Activated T-helper 1 cell treated with anti-CD3 and anti-CD28 coated beads, Interleukin-2, amount 50 U/mL, for 16 hours (primary cell): Measurements from ENCODE around the gene VSIG10L2.

Source experiments
- DNase-seq, 2 donors: peaks; one replicate each; pipeline ENCODE4 v3.0.0-alpha.2; 2020; ENCODE audit warnings: low read depth in 1 of 2, low spot score in 1 of 2

Gene VSIG10L2

DNA sequence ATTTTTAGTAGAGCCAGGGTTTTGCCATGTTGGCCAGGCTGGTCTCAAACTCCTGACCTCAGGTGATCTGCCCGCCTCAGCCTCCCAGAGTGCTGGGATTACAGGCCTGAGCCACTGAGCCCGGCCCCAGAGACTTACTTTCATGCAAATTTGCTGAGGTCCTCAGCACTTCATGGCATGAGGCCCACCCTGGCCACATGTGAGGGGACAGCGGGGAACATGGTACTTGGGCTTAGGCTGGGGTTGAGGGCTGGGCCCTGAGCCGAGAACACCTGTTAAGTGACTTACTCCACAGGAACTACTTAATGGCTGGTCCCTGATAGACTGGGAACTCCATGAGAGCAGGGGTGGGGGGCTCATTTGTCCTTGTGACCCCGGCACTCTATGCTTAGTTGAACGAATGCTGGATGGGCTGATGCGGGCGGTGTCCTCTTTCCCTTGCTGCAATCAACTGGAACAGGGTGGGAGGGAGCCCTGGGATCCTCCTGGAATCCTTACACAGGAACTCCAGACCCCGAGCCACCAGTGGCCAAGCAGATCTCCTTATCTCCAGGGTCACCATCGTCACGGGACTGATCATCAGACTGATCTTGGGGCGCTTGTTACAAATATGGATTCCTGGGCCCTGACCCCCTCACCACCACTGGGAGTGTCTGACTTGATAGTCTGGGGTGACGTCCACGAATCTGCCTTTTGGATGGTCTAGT, 1.0 kb downstream of the VSIG10L2 start:
- no peak for DNase-seq

GRCh38 chr11:125947419-125948277, 1.8 kb downstream of the VSIG10L2 start:
- no peak for DNase-seq

DNA sequence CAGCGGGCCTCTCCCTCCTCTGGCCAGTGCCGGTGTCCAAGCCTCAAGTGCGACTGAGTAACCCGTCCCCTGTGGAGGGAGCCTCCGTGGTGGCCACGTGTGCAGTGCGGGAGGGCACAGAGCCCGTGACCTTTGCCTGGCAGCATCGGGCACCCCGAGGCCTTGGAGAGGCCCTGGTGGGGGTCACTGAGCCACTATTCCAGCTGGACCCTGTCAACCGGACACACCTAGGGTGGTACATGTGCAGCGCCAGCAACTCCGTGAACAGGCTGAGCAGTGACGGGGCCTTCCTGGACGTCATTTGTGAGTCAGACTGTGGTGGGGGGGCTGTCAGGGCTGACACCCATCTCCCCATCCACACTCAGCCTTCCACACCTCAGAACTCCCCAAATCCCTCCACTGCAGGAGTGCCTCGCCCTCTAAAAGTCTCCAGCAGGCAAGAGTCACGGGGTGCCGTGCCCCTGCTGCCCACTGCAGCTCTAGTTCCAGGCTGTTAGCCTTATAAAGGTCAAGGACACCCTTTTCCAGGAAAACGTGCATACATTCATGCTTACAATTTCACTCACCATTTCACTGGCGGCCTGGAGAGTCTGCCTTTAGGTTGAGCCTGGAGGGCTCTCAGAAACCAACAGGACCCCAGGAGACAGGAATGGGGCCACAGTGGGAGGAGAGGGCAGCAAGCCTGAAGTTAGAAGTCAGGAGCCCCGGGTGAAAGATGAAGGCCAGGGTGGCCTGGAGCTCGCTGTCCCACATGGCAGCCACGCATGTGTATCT, 2.6 kb downstream of the VSIG10L2 start:
- DNase-seq, result no peak

- no peak for DNase-seq
These were observed 3.7 kb downstream of the VSIG10L2 start for GRCh38 chr11:125949271-125950177.

GRCh38 chr11:125950178-125950490, 4.3 kb downstream of the VSIG10L2 start:
- no peak for DNase-seq

DNA sequence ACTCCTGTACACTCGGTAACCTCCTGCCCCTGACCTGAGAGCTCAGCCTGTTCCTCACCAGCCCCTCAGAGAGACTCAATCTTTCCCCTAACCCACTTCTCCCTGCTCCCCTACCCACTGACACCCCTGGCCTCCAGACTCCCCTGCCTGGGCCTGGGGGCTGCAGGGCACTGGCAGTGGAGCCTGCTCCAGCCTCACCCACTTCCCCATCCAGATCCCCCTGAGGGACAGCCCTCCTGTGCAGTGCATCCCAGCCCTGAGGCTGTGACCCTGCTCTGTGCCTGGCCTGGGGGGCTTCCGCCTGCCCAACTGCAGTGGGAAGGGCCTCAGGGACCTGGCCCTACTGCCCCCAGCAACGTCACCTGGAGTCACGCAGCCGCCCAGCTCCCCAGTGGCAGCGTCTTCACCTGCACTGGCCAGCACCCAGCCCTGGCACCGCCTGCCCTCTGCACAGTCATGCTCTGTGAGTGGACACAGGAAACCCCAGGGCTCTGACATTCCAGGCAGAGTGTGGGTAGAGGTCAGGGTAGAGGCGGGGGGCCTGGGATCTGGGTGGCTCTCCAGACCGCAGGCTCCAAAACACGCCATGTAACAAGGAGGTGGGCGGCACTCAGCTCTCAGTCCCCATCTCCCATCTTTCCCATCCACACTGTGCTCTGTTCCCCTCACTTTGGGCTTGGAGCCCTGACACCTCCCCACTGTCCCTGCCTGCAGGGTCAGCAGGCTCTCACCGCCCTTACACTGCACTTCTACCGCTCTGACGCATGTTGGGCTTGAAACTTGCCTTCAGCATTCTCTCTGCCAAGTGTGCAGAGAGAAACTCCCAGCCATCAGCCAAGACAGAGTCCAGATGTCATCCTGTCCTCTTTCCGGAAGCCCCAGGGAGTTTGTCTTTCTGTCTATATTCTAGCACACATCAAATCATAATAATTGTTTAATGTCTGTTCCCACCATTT, 5.1 kb downstream of the VSIG10L2 start:
- no peak for DNase-seq

GRCh38 chr11:125951731-125952130, 5.9 kb downstream of the VSIG10L2 start:
- no peak for DNase-seq

DNA sequence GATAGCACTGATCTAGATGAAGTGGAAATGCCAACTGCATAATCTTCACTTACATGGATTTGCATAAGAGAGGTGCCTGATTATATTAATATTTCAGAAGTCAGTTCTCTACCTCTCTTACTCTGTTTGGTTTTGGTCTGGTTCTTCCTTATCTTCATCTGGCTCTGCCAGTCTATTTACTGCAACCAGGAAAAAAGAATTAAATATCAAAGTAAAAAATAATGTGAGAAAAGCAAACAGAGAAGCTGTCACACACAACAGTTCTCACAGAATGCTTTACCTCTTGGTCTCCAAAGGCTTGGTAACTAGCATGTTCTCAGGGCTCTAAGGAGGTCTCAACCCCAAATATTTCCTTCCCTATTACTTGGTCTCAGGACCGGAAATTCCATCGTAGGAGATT, 6.7 kb downstream of the VSIG10L2 start:
- no peak for DNase-seq

DNA sequence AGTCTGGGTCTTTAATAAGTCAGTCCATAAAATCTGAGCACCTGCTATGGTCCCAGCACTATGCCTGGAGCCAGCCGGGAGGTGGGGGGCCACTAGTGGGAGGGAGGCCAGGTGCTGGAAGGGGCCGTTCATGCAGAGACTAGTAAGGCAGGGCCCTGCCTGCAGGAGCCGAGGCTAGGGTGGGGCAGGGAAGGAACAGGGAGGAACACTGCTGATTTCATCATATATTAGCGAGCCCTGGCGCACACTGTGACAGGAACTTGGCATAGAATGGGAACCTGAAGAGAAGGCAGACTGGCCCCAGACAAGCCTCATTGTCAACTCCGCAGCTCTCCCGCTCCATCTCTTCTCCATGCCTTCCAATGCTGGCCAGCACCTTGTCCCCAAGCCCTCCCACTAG, 7.1 kb downstream of the VSIG10L2 start:
- no peak for DNase-seq

- no peak for DNase-seq
These were observed 7.6 kb downstream of the VSIG10L2 start for GRCh38 chr11:125953401-125953935.

GRCh38 chr11:125954123-125954944, 8.5 kb downstream of the VSIG10L2 start:
- no peak for DNase-seq

- DNase-seq, result no peak
These were observed 9.2 kb downstream of the VSIG10L2 start for GRCh38 chr11:125954945-125955640.

DNA sequence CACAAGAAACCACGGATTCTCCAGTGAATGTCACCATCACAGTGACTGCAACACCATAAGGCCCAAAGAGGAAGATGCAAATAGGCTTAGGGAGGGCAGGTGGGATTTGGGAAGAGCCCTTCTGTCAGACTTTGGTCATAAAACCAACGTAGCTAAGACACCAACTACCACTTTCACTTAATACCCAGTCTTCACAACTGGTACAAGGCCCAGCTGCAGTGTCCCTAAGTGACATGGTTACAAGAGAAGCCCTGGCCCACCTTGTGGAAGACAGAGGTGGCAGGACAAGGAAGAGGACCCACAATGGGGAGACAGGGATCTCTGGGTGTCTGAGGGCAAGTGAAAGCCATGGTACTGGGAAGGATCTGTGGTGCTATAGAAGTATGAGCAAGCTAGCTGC, 10.0 kb downstream of the VSIG10L2 start:
- DNase-seq, result no peak

GRCh38 chr11:125956391-125957134, 10.7 kb downstream of the VSIG10L2 start:
- no peak for DNase-seq

DNA sequence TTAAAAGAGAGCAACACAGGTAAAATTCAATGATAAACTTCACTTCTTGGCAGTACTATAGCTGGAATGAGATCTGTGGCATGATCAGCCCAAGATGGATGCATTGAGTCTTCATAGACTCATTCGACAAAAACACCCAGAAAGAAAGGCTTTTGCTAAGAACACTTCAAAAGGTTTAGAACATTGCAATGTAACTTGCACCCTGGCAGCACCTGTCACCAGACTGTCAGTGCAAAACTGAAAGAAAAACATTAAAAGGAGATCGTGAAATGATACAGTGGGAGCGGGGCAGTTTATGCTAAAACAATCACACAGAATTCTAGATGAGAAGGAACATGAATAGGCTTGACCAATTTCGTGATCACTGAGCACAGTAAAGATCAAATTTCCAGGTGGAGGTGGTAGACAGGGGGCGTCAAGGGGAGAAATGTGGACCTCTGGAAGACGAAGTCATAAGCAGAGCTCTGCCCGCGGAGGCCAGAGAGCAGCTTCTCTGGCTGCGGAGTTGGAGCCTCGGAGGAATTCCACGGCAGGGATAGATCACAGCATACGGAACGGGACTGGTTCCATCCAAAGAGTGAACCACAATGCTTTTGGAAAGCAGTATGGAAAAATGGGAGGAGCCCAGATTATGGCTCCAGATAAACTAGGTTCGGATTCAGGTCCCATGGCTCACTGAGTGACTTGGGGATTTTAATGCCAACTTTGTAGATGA, 11.9 kb downstream of the VSIG10L2 start:
- no peak for DNase-seq

DNA sequence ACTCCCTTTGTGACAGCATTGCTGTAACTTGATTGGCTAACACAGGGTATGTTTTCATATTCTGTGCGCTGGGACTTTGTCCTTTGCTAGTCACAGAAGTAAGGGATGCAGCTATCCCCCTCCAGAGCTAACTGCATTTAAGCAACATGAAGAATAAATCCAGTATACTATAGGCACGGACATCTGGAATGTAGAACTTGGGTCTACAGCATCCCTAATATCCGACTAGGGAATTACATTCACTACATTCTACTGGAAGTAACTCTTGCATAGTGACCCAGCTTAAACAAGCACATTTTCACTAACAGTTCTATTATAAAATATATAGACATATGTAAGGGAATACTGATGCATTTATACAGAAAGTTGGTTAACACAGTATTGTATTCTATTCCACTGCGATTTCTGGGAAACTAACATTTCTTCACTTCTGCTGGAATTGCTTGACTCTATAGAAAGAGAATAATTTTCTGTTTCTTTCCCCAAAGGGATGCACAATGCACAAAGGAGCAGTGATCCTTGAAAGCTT, 13.1 kb downstream of the VSIG10L2 start:
- no peak for DNase-seq
